HEK293 (cell line): ENCODE measurements around the gene GPR152.

Experiments
- CTCF ChIA-PET: fragments of 350-600 bp; formaldehyde crosslinking; extraction: SDS; loops from one replicate; lab custom pipeline; 2021; ENCODE audit warnings: antibody characterized with exemption; lab: Yijun Ruan, JAX
- POLR2A ChIA-PET: fragments of 300-600 bp; formaldehyde crosslinking; extraction: SDS; loops from one replicate; lab custom pipeline; 2020; ENCODE audit warnings: antibody characterized with exemption, inconsistent platforms; lab: Yijun Ruan, JAX
- H3K27ac ChIP-seq: fragments of 200-500 bp; sonication (Bioruptor generic); 2 replicates; pipeline ENCODE4 v1.5.1; 2014; ENCODE audit warnings: low read depth, low read length, control low read depth, inconsistent platforms; ENCODE audit errors: extremely low read depth
- H3K36me3 ChIP-seq, 2 experiments: fragments of 200-500 bp in 1 of 2; sonication (Bioruptor generic) in 1 of 2; 1 replicate in 1 of 2; 2 replicates in 1 of 2; pipeline ENCODE4 v1.5.1; 2014 to 2017; ENCODE audit warnings: inconsistent platforms in 2 of 2, low read length in 2 of 2; ENCODE audit not compliant: control insufficient read depth in 2 of 2, insufficient read depth in 1 of 2
- H3K4me1 ChIP-seq: fragments of 200-500 bp; sonication (Bioruptor generic); 2 replicates; pipeline ENCODE4 v1.5.1; 2014; ENCODE audit warnings: mild to moderate bottlenecking, low read length, inconsistent platforms; ENCODE audit not compliant: control insufficient read depth, insufficient read depth
- H3K4me3 ChIP-seq: 2 replicates; pipeline ENCODE4 v1.5.1; 2011; ENCODE audit warnings: low read depth, mild to moderate bottlenecking, control low read depth, low read length, moderate library complexity
- H3K9me3 ChIP-seq: fragments of 200-500 bp; sonication (Bioruptor generic); 2 replicates; pipeline ENCODE4 v1.5.1; 2014; ENCODE audit warnings: low read depth, low read length, inconsistent platforms; ENCODE audit not compliant: control insufficient read depth, insufficient read depth
- BCL11B ChIP-seq: fragments of 450-650 bp; formaldehyde crosslinking; IDR thresholded peaks from 2 replicates; pipeline ENCODE4 v1.5.1; 2016; ENCODE audit warnings: low read depth, missing biosample characterization, missing genetic modification characterization
- GLIS1 ChIP-seq: fragments of 450-650 bp; formaldehyde crosslinking; IDR thresholded peaks from 2 replicates; pipeline ENCODE4 v1.5.1; 2016; ENCODE audit warnings: missing biosample characterization, missing genetic modification characterization
- HOXA7 ChIP-seq: sonication (generic); formaldehyde crosslinking; IDR thresholded peaks from 2 replicates; pipeline ENCODE4 v1.8.1; 2022; ENCODE audit warnings: missing genetic modification reagents, borderline replicate concordance
- KLF8 ChIP-seq: fragments of 450-650 bp; formaldehyde crosslinking; IDR thresholded peaks from 2 replicates; pipeline ENCODE4 v1.5.1; 2016; ENCODE audit warnings: missing biosample characterization, missing genetic modification characterization
- ZBTB21 ChIP-seq: fragments of 450-650 bp; formaldehyde crosslinking; IDR thresholded peaks from 2 replicates; pipeline ENCODE4 v1.5.1; 2017; ENCODE audit warnings: missing biosample characterization, missing genetic modification characterization
- ZEB2 ChIP-seq: fragments of 450-650 bp; formaldehyde crosslinking; IDR thresholded peaks from 2 replicates; pipeline ENCODE4 v1.5.1; 2016; ENCODE audit warnings: missing biosample characterization, missing genetic modification characterization
- ZNF114 ChIP-seq: fragments of 450-650 bp; formaldehyde crosslinking; IDR thresholded peaks from 2 replicates; pipeline ENCODE4 v1.5.0; 2017; ENCODE audit warnings: missing biosample characterization, missing genetic modification characterization
- ZNF140 ChIP-seq: fragments of 450-650 bp; formaldehyde crosslinking; IDR thresholded peaks from 2 replicates; pipeline ENCODE4 v1.5.1; 2016; ENCODE audit warnings: missing biosample characterization, missing genetic modification characterization
- ZNF157 ChIP-seq: fragments of 450-650 bp; formaldehyde crosslinking; IDR thresholded peaks from 2 replicates; pipeline ENCODE4 v1.5.1; 2016; ENCODE audit warnings: missing biosample characterization, missing genetic modification characterization
- ZNF341 ChIP-seq: fragments of 450-650 bp; formaldehyde crosslinking; IDR thresholded peaks from 2 replicates; pipeline ENCODE4; 2016; ENCODE audit warnings: low read depth, missing biosample characterization, missing genetic modification characterization
- ZNF350 ChIP-seq: fragments of 450-650 bp; formaldehyde crosslinking; IDR thresholded peaks from 2 replicates; pipeline ENCODE4 v1.5.0; 2017; ENCODE audit warnings: missing biosample characterization, mild to moderate bottlenecking, missing genetic modification characterization
- ZNF585B ChIP-seq: fragments of 450-650 bp; formaldehyde crosslinking; IDR thresholded peaks from 2 replicates; pipeline ENCODE4 v1.5.1; 2016; ENCODE audit warnings: missing biosample characterization, missing genetic modification characterization
- ZNF660 ChIP-seq: fragments of 450-650 bp; IDR thresholded peaks from 2 replicates; pipeline ENCODE4 v1.5.1; 2018; ENCODE audit warnings: missing biosample characterization, mild to moderate bottlenecking, missing genetic modification characterization
- ZSCAN16 ChIP-seq: fragments of 450-650 bp; formaldehyde crosslinking; IDR thresholded peaks from 2 replicates; pipeline ENCODE4 v1.5.1; 2016; ENCODE audit warnings: missing biosample characterization, missing genetic modification characterization
- TF ChIP-seq, protein P1 (sequence below): fragments of 450-650 bp; formaldehyde crosslinking; IDR thresholded peaks from 2 replicates; pipeline ENCODE4 v1.5.1; 2016; ENCODE audit warnings: missing biosample characterization, missing genetic modification characterization
- TF ChIP-seq, protein P2 (sequence below): fragments of 450-650 bp; formaldehyde crosslinking; IDR thresholded peaks from 2 replicates; pipeline ENCODE4 v1.5.1; 2016; ENCODE audit warnings: missing biosample characterization, missing genetic modification characterization
- TF ChIP-seq, protein P3 (sequence below): fragments of 450-650 bp; formaldehyde crosslinking; IDR thresholded peaks from 2 replicates; pipeline ENCODE4 v1.5.1; 2017; ENCODE audit warnings: missing biosample characterization, missing genetic modification characterization
- TF ChIP-seq, protein P4 (sequence below): fragments of 450-650 bp; formaldehyde crosslinking; IDR thresholded peaks from 2 replicates; pipeline ENCODE4 v1.5.1; 2016; ENCODE audit warnings: missing biosample characterization, missing genetic modification characterization
- TF ChIP-seq, protein P5 (sequence below): fragments of 450-650 bp; formaldehyde crosslinking; IDR thresholded peaks from 2 replicates; pipeline ENCODE4 v1.5.1; 2016; ENCODE audit warnings: missing biosample characterization, missing genetic modification characterization, borderline replicate concordance
- TF ChIP-seq, protein P6 (sequence below): fragments of 450-650 bp; formaldehyde crosslinking; IDR thresholded peaks from 2 replicates; pipeline ENCODE4 v1.5.1; 2017; ENCODE audit warnings: missing biosample characterization, missing genetic modification characterization
- TF ChIP-seq, protein P7 (sequence below): fragments of 450-650 bp; formaldehyde crosslinking; IDR thresholded peaks from 2 replicates; pipeline ENCODE4 v1.5.1; 2017; ENCODE audit warnings: missing biosample characterization, missing genetic modification characterization

GPR152 gene

DNA sequence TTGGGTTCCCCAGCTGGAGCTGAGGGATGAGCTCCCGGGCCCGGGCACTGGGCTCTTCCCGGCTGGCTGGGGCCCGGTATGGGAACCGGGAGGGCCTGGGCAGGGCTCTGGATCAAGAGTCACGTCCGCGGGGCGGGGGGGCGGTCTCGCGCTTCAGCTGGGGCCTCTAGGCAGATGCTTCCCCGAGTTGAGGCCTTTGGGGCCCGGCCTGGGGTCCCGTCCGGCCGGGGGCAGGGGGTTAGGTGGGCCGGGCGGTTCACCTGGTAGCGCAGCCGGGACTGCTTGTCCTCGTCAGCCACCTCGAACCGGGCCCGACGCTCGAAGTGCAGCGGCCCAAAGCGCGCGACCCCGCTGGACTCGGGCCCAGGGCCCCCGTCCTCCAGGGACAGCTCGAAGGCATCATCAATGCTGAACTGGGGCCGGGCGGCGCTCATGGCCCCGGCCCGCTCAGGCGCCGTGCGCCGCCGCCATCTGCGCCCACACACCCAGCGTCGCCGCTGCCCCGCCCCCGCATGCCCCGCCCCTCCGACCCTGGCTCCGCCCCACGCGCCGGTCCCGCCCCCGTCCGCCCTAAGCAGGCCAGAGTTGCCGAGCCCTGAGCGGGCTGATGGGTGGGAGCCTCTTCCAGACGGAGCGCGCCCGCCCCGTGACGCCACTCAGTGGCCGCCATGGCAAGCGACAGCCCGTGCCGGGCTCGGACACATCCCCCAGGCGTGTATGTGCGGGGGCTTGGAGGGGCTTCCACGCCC, 16.4 kb upstream of the GPR152 start, which contains the start of gene TMEM134 (continued):
- TF ChIP-seq, protein P1, sequence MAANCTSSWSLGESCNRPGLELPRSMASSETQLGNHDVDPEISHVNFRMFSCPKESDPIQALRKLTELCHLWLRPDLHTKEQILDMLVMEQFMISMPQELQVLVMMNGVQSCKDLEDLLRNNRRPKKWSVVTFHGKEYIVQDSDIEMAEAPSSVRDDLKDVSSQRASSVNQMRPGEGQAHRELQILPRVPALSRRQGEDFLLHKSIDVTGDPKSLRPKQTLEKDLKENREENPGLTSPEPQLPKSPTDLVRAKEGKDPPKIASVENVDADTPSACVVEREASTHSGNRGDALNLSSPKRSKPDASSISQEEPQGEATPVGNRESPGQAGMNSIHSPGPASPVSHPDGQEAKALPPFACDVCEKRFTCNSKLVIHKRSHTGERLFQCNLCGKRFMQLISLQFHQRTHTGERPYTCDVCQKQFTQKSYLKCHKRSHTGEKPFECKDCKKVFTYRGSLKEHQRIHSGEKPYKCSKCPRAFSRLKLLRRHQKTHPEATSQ: 0 out of 2 replicates have a peak, but pooled peaks have one; percentile 60
- no peak for TF ChIP-seq ZNF660

DNA sequence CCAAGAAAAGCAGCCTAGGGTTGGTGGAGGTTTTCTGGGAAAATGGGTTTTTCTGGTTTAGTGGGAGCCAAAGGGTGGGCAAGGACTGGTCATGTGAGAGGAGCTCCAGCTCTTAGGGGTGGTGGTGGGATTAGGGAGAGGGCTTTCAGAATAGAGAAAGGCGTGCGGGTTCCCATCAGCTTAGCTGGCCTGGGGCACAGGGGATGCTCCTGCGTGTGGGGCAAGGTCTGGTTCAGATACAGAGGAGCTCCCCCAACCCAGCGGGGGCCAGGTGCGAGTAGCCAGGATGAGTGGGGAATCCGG, 15.9 kb upstream of the GPR152 start:
- CTCF ChIA-PET: interaction anchor here (1.6 to 1.9 kb wide), 2 partner anchors 67 to 80 kb away, joined by 10 read pairs; partner anchors contain the start of gene PPP1CA
- Histone ChIP-seq H3K27ac (peak overlapping the region; percentile 47; the same call in 1 of the 2 replicates), H3K4me1 (no peaks in the 10 kb centered on the region; the same call in 1 of the 2 replicates), H3K36me3 (no peaks in the 10 kb centered on the region), H3K9me3 (no peaks in the 10 kb centered on the region), H3K4me3 (peak overlapping the region; percentile 71)
- POLR2A ChIA-PET: interaction anchor here (0.5 to 2.8 kb wide), 10 partner anchors 8 to 98 kb away, joined by 3 to 23 read pairs (median 5); partner anchors contain the start of genes AIP, PITPNM1, PPP1CA and PTPRCAP
- TF ChIP-seq, protein P2, sequence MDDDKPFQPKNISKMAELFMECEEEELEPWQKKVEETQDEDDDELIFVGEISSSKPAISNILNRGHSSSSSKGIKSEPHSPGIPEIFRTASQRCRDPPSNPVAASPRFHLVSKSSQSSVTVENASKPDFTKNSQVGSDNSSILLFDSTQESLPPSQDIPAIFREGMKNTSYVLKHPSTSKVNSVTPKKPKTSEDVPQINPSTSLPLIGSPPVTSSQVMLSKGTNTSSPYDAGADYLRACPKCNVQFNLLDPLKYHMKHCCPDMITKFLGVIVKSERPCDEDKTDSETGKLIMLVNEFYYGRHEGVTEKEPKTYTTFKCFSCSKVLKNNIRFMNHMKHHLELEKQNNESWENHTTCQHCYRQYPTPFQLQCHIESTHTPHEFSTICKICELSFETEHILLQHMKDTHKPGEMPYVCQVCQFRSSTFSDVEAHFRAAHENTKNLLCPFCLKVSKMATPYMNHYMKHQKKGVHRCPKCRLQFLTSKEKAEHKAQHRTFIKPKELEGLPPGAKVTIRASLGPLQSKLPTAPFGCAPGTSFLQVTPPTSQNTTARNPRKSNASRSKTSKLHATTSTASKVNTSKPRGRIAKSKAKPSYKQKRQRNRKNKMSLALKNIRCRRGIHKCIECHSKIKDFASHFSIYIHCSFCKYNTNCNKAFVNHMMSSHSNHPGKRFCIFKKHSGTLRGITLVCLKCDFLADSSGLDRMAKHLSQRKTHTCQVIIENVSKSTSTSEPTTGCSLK (tag by site-specific recombination): no peak
- TF ChIP-seq ZNF157 (tag by site-specific recombination): no peak
- no peak for TF ChIP-seq HOXA7 (CRISPR knock-in tag)
- no peak for TF ChIP-seq ZSCAN16 (tag by site-specific recombination)
- no peak for TF ChIP-seq KLF8 (tag by site-specific recombination)
- TF ChIP-seq ZNF585B (tag by site-specific recombination): no peak
- TF ChIP-seq, protein P3, sequence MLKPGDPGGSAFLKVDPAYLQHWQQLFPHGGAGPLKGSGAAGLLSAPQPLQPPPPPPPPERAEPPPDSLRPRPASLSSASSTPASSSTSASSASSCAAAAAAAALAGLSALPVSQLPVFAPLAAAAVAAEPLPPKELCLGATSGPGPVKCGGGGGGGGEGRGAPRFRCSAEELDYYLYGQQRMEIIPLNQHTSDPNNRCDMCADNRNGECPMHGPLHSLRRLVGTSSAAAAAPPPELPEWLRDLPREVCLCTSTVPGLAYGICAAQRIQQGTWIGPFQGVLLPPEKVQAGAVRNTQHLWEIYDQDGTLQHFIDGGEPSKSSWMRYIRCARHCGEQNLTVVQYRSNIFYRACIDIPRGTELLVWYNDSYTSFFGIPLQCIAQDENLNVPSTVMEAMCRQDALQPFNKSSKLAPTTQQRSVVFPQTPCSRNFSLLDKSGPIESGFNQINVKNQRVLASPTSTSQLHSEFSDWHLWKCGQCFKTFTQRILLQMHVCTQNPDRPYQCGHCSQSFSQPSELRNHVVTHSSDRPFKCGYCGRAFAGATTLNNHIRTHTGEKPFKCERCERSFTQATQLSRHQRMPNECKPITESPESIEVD (tag by site-specific recombination): no peak

DNA sequence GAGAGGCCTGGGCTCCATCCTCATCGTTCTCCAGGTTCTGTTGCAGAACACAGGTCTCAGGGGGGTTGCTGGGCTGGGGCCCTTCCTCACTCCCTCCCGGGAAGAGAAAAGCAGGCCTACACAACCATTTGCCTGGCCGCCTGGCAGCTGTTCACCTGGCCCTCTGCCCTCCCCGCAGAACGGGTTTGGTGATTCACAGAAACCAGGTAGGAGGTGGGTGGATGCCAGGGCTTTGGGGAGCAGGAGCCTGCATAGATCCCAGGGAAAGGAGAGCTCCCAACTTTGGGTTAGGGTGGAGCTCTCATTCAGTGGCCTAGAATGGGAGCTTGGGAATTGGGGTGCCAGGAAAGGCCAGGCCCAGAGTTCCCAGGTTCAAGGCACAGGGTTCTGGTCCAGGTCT, 15.5 kb upstream of the GPR152 start:
- no peak overlapping the region; the same call in 1 of the 2 replicates for H3K27ac ChIP-seq
- ChIA-PET CTCF (interaction anchor here (1.0 to 1.9 kb wide), 3 partner anchors 17 to 79 kb away, joined by 6 to 10 read pairs (median 10); partner anchors contain the start of gene PPP1CA), POLR2A (interaction anchor here (0.5 to 2.8 kb wide), 10 partner anchors 8 to 481 kb away, joined by 3 to 23 read pairs (median 5); partner anchors contain the start of genes AIP, PITPNM1, PPP1CA and PTPRCAP)
- H3K4me3 ChIP-seq: peak overlapping the region; percentile 71
- no peaks in the 10 kb centered on the region; the same call in 1 of the 2 replicates for H3K4me1 ChIP-seq
- H3K36me3 ChIP-seq: no peaks in the 10 kb centered on the region
- no peaks in the 10 kb centered on the region for H3K9me3 ChIP-seq
- no peak for TF ChIP-seq ZBTB21 (tag by site-specific recombination)
- TF ChIP-seq, protein P4, sequence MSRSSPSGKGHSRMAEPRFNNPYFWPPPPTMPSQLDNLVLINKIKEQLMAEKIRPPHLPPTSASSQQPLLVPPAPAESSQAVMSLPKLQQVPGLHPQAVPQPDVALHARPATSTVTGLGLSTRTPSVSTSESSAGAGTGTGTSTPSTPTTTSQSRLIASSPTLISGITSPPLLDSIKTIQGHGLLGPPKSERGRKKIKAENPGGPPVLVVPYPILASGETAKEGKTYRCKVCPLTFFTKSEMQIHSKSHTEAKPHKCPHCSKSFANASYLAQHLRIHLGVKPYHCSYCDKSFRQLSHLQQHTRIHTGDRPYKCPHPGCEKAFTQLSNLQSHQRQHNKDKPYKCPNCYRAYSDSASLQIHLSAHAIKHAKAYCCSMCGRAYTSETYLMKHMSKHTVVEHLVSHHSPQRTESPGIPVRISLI: no peak
- TF ChIP-seq, protein P5, sequence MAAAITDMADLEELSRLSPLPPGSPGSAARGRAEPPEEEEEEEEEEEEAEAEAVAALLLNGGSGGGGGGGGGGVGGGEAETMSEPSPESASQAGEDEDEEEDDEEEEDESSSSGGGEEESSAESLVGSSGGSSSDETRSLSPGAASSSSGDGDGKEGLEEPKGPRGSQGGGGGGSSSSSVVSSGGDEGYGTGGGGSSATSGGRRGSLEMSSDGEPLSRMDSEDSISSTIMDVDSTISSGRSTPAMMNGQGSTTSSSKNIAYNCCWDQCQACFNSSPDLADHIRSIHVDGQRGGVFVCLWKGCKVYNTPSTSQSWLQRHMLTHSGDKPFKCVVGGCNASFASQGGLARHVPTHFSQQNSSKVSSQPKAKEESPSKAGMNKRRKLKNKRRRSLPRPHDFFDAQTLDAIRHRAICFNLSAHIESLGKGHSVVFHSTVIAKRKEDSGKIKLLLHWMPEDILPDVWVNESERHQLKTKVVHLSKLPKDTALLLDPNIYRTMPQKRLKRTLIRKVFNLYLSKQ (tag by site-specific recombination): no peak
- TF ChIP-seq ZNF140 (tag by site-specific recombination): no peak
- TF ChIP-seq ZEB2 (tag by site-specific recombination): no peak
- TF ChIP-seq, protein P6, sequence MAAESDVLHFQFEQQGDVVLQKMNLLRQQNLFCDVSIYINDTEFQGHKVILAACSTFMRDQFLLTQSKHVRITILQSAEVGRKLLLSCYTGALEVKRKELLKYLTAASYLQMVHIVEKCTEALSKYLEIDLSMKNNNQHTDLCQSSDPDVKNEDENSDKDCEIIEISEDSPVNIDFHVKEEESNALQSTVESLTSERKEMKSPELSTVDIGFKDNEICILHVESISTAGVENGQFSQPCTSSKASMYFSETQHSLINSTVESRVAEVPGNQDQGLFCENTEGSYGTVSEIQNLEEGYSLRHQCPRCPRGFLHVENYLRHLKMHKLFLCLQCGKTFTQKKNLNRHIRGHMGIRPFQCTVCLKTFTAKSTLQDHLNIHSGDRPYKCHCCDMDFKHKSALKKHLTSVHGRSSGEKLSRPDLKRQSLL (tag by site-specific recombination): 0 out of 2 replicates have a peak, but pooled peaks have one; percentile 59
- no peak for TF ChIP-seq BCL11B (tag by site-specific recombination)
- TF ChIP-seq GLIS1 (tag by site-specific recombination): 0 out of 2 replicates have a peak, but pooled peaks have one; percentile 2
- peak; percentile 66 for TF ChIP-seq ZNF341
- no peak for TF ChIP-seq ZNF114 (tag by site-specific recombination)
- TF ChIP-seq, protein P7, sequence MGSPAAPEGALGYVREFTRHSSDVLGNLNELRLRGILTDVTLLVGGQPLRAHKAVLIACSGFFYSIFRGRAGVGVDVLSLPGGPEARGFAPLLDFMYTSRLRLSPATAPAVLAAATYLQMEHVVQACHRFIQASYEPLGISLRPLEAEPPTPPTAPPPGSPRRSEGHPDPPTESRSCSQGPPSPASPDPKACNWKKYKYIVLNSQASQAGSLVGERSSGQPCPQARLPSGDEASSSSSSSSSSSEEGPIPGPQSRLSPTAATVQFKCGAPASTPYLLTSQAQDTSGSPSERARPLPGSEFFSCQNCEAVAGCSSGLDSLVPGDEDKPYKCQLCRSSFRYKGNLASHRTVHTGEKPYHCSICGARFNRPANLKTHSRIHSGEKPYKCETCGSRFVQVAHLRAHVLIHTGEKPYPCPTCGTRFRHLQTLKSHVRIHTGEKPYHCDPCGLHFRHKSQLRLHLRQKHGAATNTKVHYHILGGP (tag by site-specific recombination): no peak
- TF ChIP-seq ZNF350: no peak
